PFSK-1 (cell line): ENCODE measurements around the gene ANK2.

Experiments
- POLR2AphosphoS5 ChIP-seq: IDR thresholded peaks from 2 replicates; pipeline ENCODE4 v1.6.1; 2012; ENCODE audit warnings: low read depth, mild to moderate bottlenecking, control low read depth, low read length, moderate library complexity
- REST ChIP-seq, 2 experiments: IDR thresholded peaks; 2 replicates each; pipeline versions ENCODE4 v1.6.1 to v1.8.0; 2011 to 2012; ENCODE audit warnings: low read depth in 2 of 2, low read length in 2 of 2, control low read depth in 1 of 2, inconsistent platforms in 1 of 2, mild to moderate bottlenecking in 1 of 2, moderate library complexity in 1 of 2; ENCODE audit not compliant: insufficient read depth in 1 of 2

- TF ChIP-seq REST (IDR thresholded peaks at IDR 0.05; ENCODE audit: insufficient read depth in 1 of 2, low read depth in 2 of 2, low read length in 2 of 2) (no peak), POLR2AphosphoS5 (no peak)
These were observed 98.2 kb downstream of the ANK2 start for GRCh38 chr4:113147498-113148111.
